ENCODE measurements around the gene TXNDC15. TPM values are rescaled to one million over a fixed set of nuclear protein-coding genes. Genes with fewer than 3 reads are reported as not detected.

Gene TXNDC15
- polyA plus RNA-seq, 1 of the 3 experiments (the other 2 are of a cell fraction) = 112 TPM

DNA sequence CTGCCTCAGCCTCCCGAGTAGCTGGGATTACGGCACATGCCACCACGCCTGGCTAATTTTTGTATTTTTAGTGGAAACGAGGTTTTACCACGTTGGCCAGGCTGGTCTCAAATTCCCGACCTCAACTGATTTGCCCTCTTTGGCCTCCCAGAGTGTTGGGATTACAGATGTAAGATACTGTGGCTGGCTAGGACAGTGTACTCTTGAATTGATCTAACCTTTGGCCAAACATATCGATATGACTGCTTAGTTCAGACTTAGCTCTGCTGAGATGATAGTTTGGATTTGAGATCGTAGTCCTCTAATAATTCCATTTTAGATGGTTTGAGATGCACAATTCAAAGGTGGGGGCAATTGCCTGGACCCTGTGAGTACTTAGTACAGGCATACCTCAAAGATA is 15.2 kb downstream of the TXNDC15 start:
- no peaks in the 10 kb centered on the region for H3F3A ChIP-seq (replicated peaks; ENCODE audit: insufficient read depth)
- H3K27ac ChIP-seq (ENCODE audit: low read depth in 2 of 2, low read length in 1 of 2) = no peak overlapping the region
- no peaks in the 10 kb centered on the region for H3K9me3 ChIP-seq
- TF ChIP-seq EZH2phosphoT487 (IDR thresholded peaks at IDR 0.05; ENCODE audit: borderline replicate concordance, low read depth) = no peak
- TF ChIP-seq SMC3 (IDR thresholded peaks at IDR 0.05; ENCODE audit: low read depth, low read length) = no peak
- TF ChIP-seq FOXM1 (IDR thresholded peaks at IDR 0.05; ENCODE audit: low read depth) = no peak
- no peak for TF ChIP-seq EP300 (IDR thresholded peaks at IDR 0.05; ENCODE audit: borderline replicate concordance in 1 of 2, low read depth in 1 of 2, low read length in 1 of 2)
- TF ChIP-seq GABPA (IDR thresholded peaks at IDR 0.05; ENCODE audit: low read depth) = no peak
- no peaks in the 10 kb centered on the region for H3K27me3 ChIP-seq (ENCODE audit: insufficient read depth)
- no peak overlapping the region for H3K4me3 ChIP-seq (ENCODE audit: low read depth in 2 of 2, low read length in 1 of 2)
- 98% methylated on average over 8 of the region's 8 CpGs for WGBS (ENCODE audit: low lambda C conversion rate)
- H3K36me3 ChIP-seq (replicated peaks in 1 of 2; ENCODE audit: control insufficient read depth in 1 of 2, insufficient read depth in 2 of 2, low read length in 1 of 2) = peaks cover 8 to 14% of the 10 kb centered on the region in 2 experiments
- H3K4me2 ChIP-seq = no peak overlapping the region
- H3K79me2 ChIP-seq (ENCODE audit: insufficient read depth) = peaks cover 48% of the 10 kb centered on the region
- CTCF ChIA-PET = interaction anchor here (1.2 kb wide), 1 partner anchor 15 kb away, joined by 3 read pairs; the partner anchor contains the start of gene PCBD2
- POLR2A ChIA-PET = no interaction called here
- no peaks in the 10 kb centered on the region for H3K4me1 ChIP-seq (ENCODE audit: control insufficient read depth in 1 of 2, insufficient read depth in 2 of 2, low read depth in 1 of 2, low read length in 1 of 2)
- no peaks in the 10 kb centered on the region for H4K20me1 ChIP-seq (ENCODE audit: insufficient read depth)
- no peaks in the 10 kb centered on the region for H3K9me2 ChIP-seq
- no peak overlapping the region for H2AFZ ChIP-seq (ENCODE audit: low read depth)
- H3K9ac ChIP-seq = no peak overlapping the region
- DNase-seq = no peak

GRCh38 chr5:134891473-134891872 is 17.3 kb downstream of the TXNDC15 start:
- DNase-seq = no peak
- no peak overlapping the region for H3K27ac ChIP-seq (ENCODE audit: low read depth in 2 of 2, low read length in 1 of 2)
- WGBS (ENCODE audit: low lambda C conversion rate) = 100% methylated on average over 1 of the region's 1 CpG
- peaks cover 11 to 19% of the 10 kb centered on the region in 2 experiments for H3K36me3 ChIP-seq (replicated peaks in 1 of 2; ENCODE audit: control insufficient read depth in 1 of 2, insufficient read depth in 2 of 2, low read length in 1 of 2)
- H3K27me3 ChIP-seq (ENCODE audit: insufficient read depth) = no peaks in the 10 kb centered on the region
- H3K9me2 ChIP-seq = no peaks in the 10 kb centered on the region
- no peak overlapping the region for H3K4me3 ChIP-seq (ENCODE audit: low read depth in 2 of 2, low read length in 1 of 2)
- no peak for TF ChIP-seq NRF1 (IDR thresholded peaks at IDR 0.05; ENCODE audit: low read depth, low read length)
- no peak for TF ChIP-seq JUND (IDR thresholded peaks at IDR 0.05)
- TF ChIP-seq TEAD4 (IDR thresholded peaks at IDR 0.05; ENCODE audit: borderline replicate concordance, insufficient read depth) = no peak
- TF ChIP-seq POLR2AphosphoS5 (IDR thresholded peaks at IDR 0.05; ENCODE audit: low read depth, low read length) = no peak
- no peak for TF ChIP-seq TCF12 (IDR thresholded peaks at IDR 0.05)
- TF ChIP-seq EP300 (IDR thresholded peaks at IDR 0.05; ENCODE audit: borderline replicate concordance in 1 of 2, low read depth in 1 of 2, low read length in 1 of 2) = no peak
- no peak for TF ChIP-seq CTCF (IDR thresholded peaks at IDR 0.05)
- TF ChIP-seq, protein P1, sequence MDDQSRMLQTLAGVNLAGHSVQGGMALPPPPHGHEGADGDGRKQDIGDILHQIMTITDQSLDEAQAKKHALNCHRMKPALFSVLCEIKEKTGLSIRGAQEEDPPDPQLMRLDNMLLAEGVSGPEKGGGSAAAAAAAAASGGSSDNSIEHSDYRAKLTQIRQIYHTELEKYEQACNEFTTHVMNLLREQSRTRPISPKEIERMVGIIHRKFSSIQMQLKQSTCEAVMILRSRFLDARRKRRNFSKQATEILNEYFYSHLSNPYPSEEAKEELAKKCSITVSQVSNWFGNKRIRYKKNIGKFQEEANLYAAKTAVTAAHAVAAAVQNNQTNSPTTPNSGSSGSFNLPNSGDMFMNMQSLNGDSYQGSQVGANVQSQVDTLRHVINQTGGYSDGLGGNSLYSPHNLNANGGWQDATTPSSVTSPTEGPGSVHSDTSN (IDR thresholded peaks at IDR 0.05) = no peak
- no peak for TF ChIP-seq FOXJ3 (CRISPR knock-in tag; IDR thresholded peaks at IDR 0.05)
- no peak for TF ChIP-seq CHD2 (IDR thresholded peaks at IDR 0.05; ENCODE audit: low read length, partially characterized antibody)
- TF ChIP-seq ZBTB33 (IDR thresholded peaks at IDR 0.05; ENCODE audit: borderline replicate concordance, low read depth) = no peak
- TF ChIP-seq, protein P2, sequence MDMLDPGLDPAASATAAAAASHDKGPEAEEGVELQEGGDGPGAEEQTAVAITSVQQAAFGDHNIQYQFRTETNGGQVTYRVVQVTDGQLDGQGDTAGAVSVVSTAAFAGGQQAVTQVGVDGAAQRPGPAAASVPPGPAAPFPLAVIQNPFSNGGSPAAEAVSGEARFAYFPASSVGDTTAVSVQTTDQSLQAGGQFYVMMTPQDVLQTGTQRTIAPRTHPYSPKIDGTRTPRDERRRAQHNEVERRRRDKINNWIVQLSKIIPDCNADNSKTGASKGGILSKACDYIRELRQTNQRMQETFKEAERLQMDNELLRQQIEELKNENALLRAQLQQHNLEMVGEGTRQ (IDR thresholded peaks at IDR 0.05; ENCODE audit: borderline replicate concordance, low read depth, low read length) = no peak
- no peak for TF ChIP-seq MXI1 (IDR thresholded peaks at IDR 0.05; ENCODE audit: low read depth, low read length)
- ChIA-PET CTCF (interaction anchor here (1.4 kb wide), 1 partner anchor 14 kb away, joined by 9 read pairs; the partner anchor contains the start of gene PCBD2), POLR2A (no interaction called here)
- H3F3A ChIP-seq (replicated peaks; ENCODE audit: insufficient read depth) = no peaks in the 10 kb centered on the region
- no peaks in the 10 kb centered on the region for H3K4me1 ChIP-seq (ENCODE audit: control insufficient read depth in 1 of 2, insufficient read depth in 2 of 2, low read depth in 1 of 2, low read length in 1 of 2)
- no peak overlapping the region for H2AFZ ChIP-seq (ENCODE audit: low read depth)
- peaks cover 28% of the 10 kb centered on the region for H3K79me2 ChIP-seq (ENCODE audit: insufficient read depth)
- no peak overlapping the region for H3K4me2 ChIP-seq
- no peaks in the 10 kb centered on the region for H4K20me1 ChIP-seq (ENCODE audit: insufficient read depth)
- no peak overlapping the region for H3K9ac ChIP-seq
- H3K9me3 ChIP-seq = no peaks in the 10 kb centered on the region

Data from SK-N-SH (cell line).